NCI-H345 treated with DMSO at 0.1 percent for 48 hours (cell line): Measurements from ENCODE around the gene RNU1-3.
"Not testable (repeated sequence)": the region's sequence is repeated elsewhere in the genome, so short reads cannot be mapped to it uniquely, and the experiment has no call there.

Experiments
- DNase-seq: peaks from one replicate; lab custom pipeline; 2025; ENCODE audit not compliant: unreplicated experiment; lab: John Stamatoyannopoulos, UW

Gene RNU1-3

GRCh38 chr1:16694308-16694702 is 27.6 kb upstream of the RNU1-3 start:
- not testable (repeated sequence) for DNase-seq

- not testable (repeated sequence) for DNase-seq
Observed at GRCh38 chr1:16693449-16694307, 26.9 kb upstream of the RNU1-3 start.

- not testable (repeated sequence) for DNase-seq
Observed at GRCh38 chr1:16692717-16693448, 26.1 kb upstream of the RNU1-3 start.

GRCh38 chr1:16692283-16692682 is 25.5 kb upstream of the RNU1-3 start:
- DNase-seq: not testable (repeated sequence)

GRCh38 chr1:16690971-16691682 is 24.4 kb upstream of the RNU1-3 start:
- not testable (repeated sequence) for DNase-seq

- DNase-seq: not testable (repeated sequence)
Observed at GRCh38 chr1:16687132-16687800, 20.5 kb upstream of the RNU1-3 start.

GRCh38 chr1:16685445-16686371 is 19.0 kb upstream of the RNU1-3 start:
- not testable (repeated sequence) for DNase-seq

- not testable (repeated sequence) for DNase-seq
Observed at GRCh38 chr1:16684738-16685337, 18.1 kb upstream of the RNU1-3 start.

GRCh38 chr1:16684152-16684551 is 17.4 kb upstream of the RNU1-3 start:
- not testable (repeated sequence) for DNase-seq

- DNase-seq: not testable (repeated sequence)
Observed at GRCh38 chr1:16682803-16683202, 16.1 kb upstream of the RNU1-3 start.

- DNase-seq: not testable (repeated sequence)
Observed at GRCh38 chr1:16680366-16680765, 13.6 kb upstream of the RNU1-3 start.

- no peak for DNase-seq
Observed at GRCh38 chr1:16677552-16678431, 11.0 kb upstream of the RNU1-3 start.

GRCh38 chr1:16676661-16677523 is 10.1 kb upstream of the RNU1-3 start:
- not testable (repeated sequence) for DNase-seq

GRCh38 chr1:16675118-16675510 is 8.4 kb upstream of the RNU1-3 start:
- DNase-seq: not testable (repeated sequence)

GRCh38 chr1:16673976-16674375 is 7.2 kb upstream of the RNU1-3 start:
- not testable (repeated sequence) for DNase-seq

GRCh38 chr1:16665836-16666235 is 912 bp downstream of the RNU1-3 start:
- DNase-seq: not testable (repeated sequence)

GRCh38 chr1:16658234-16658633 is 8.5 kb downstream of the RNU1-3 start:
- not testable (repeated sequence) for DNase-seq
